ENCODE results near the gene SESN2. TPM values are rescaled to one million over a fixed set of nuclear protein-coding genes. Genes with fewer than 3 reads are reported as not detected.

The SESN2 gene
- total RNA-seq, 1 experiment from 2014 or later = 12.2 TPM

GRCh38 chr1:28272215-28272852 is 13.0 kb downstream of the SESN2 start:
- H3K4me3 ChIP-seq = no peak overlapping the region
- H3K79me2 ChIP-seq (ENCODE audit: low read depth) = peaks cover 19% of the 10 kb centered on the region
- H3K4me2 ChIP-seq = no peak overlapping the region
- POLR2A ChIA-PET (ENCODE audit: unreplicated experiment) = no interaction called here
- CTCF ChIA-PET = interaction anchor here (0.5 kb wide), 1 partner anchor 60 kb away, joined by 5 read pairs; no protein-coding TSS in a partner anchor
- no peaks in the 10 kb centered on the region for H3K9me3 ChIP-seq (ENCODE audit: insufficient read depth, low read depth)
- DNase-seq = no peak
- TF ChIP-seq EZH2 (IDR thresholded peaks at IDR 0.05; ENCODE audit: low read depth) = no peak
- TF ChIP-seq CTCF (conservative IDR thresholded peaks at IDR 0.05) = no peak
- H3F3A ChIP-seq (ENCODE audit: insufficient read depth, low read depth) = peaks cover 4% of the 10 kb centered on the region; the same call in 1 of the 2 replicates
- no peaks in the 10 kb centered on the region for H3K4me1 ChIP-seq (replicated peaks; ENCODE audit: insufficient read depth)
- no peak overlapping the region for H3K27ac ChIP-seq
- no peaks in the 10 kb centered on the region for H3K9me2 ChIP-seq (ENCODE audit: insufficient read depth)
- intact Hi-C loops (cut with micrococcal nuclease; ENCODE audit: unreplicated experiment) = no loop called here
- no TSS peak for BruUV-seq (replicated peaks)
- H4K20me1 ChIP-seq (ENCODE audit: insufficient read depth) = peaks cover 60% of the 10 kb centered on the region
- no peaks in the 10 kb centered on the region for H3K27me3 ChIP-seq (ENCODE audit: insufficient read depth, low read depth)
- peaks cover 4% of the 10 kb centered on the region; the same call in 1 of the 2 replicates for H3K36me3 ChIP-seq (ENCODE audit: low read depth)
- H2AFZ ChIP-seq = no peak overlapping the region

GRCh38 chr1:28273216-28273860 is 14.0 kb downstream of the SESN2 start:
- H3K27me3 ChIP-seq (ENCODE audit: insufficient read depth, low read depth) = no peaks in the 10 kb centered on the region
- H3K9me2 ChIP-seq (ENCODE audit: insufficient read depth) = no peaks in the 10 kb centered on the region
- peaks cover 9% of the 10 kb centered on the region; the same call in 1 of the 2 replicates for H3K79me2 ChIP-seq (ENCODE audit: low read depth)
- ChIA-PET CTCF (no interaction called here), POLR2A (ENCODE audit: unreplicated experiment) (no interaction called here)
- H2AFZ ChIP-seq = no peak overlapping the region
- peaks cover 50% of the 10 kb centered on the region for H4K20me1 ChIP-seq (ENCODE audit: insufficient read depth)
- BruUV-seq (replicated peaks) = no TSS peak
- DNase-seq = no peak
- peaks cover 4% of the 10 kb centered on the region; the same call in 1 of the 2 replicates for H3F3A ChIP-seq (ENCODE audit: insufficient read depth, low read depth)
- intact Hi-C loops (cut with micrococcal nuclease; ENCODE audit: unreplicated experiment) = no loop called here
- no peaks in the 10 kb centered on the region for H3K4me1 ChIP-seq (replicated peaks; ENCODE audit: insufficient read depth)
- H3K9me3 ChIP-seq (ENCODE audit: insufficient read depth, low read depth) = no peaks in the 10 kb centered on the region
- TF ChIP-seq EZH2 (IDR thresholded peaks at IDR 0.05; ENCODE audit: low read depth) = no peak
- TF ChIP-seq CTCF (conservative IDR thresholded peaks at IDR 0.05) = no peak
- peaks cover 4% of the 10 kb centered on the region; the same call in 1 of the 2 replicates for H3K36me3 ChIP-seq (ENCODE audit: low read depth)
- no peak overlapping the region for H3K4me2 ChIP-seq
- H3K27ac ChIP-seq = no peak overlapping the region
- no peak overlapping the region for H3K4me3 ChIP-seq

GRCh38 chr1:28278763-28279162 is 19.4 kb downstream of the SESN2 start:
- H3K4me3 ChIP-seq = no peak overlapping the region
- H3F3A ChIP-seq (ENCODE audit: insufficient read depth, low read depth) = no peaks in the 10 kb centered on the region; the same call in 1 of the 2 replicates
- intact Hi-C loops (cut with micrococcal nuclease; ENCODE audit: unreplicated experiment) = no loop called here
- no TSS peak for BruUV-seq (replicated peaks)
- ChIA-PET CTCF (no interaction called here), POLR2A (ENCODE audit: unreplicated experiment) (interaction anchor here (0.5 kb wide), 1 partner anchor 51 kb away, joined by 38 read pairs; no protein-coding TSS in a partner anchor)
- DNase-seq = no peak
- H3K36me3 ChIP-seq (ENCODE audit: low read depth) = peaks cover 8% of the 10 kb centered on the region; the same call in 1 of the 2 replicates
- H3K4me1 ChIP-seq (replicated peaks; ENCODE audit: insufficient read depth) = no peaks in the 10 kb centered on the region
- no peaks in the 10 kb centered on the region for H3K79me2 ChIP-seq (ENCODE audit: low read depth)
- H2AFZ ChIP-seq = no peak overlapping the region
- TF ChIP-seq CTCF (conservative IDR thresholded peaks at IDR 0.05) = no peak
- no peak for TF ChIP-seq EZH2 (IDR thresholded peaks at IDR 0.05; ENCODE audit: low read depth)
- H3K27me3 ChIP-seq (ENCODE audit: insufficient read depth, low read depth) = no peaks in the 10 kb centered on the region
- no peaks in the 10 kb centered on the region for H3K9me3 ChIP-seq (ENCODE audit: insufficient read depth, low read depth)
- no peak overlapping the region for H3K4me2 ChIP-seq
- H3K9me2 ChIP-seq (ENCODE audit: insufficient read depth) = no peaks in the 10 kb centered on the region
- no peak overlapping the region for H3K27ac ChIP-seq
- H4K20me1 ChIP-seq (ENCODE audit: insufficient read depth) = peaks cover 6% of the 10 kb centered on the region
